SK-N-SH (cell line): ENCODE data around the gene NCAPH2.

Source experiments
- CTCF ChIP-seq: fragments of 200-600 bp; sonication (generic); IDR thresholded peaks from 2 replicates; pipeline ENCODE4 v1.6.1; 2017; ENCODE audit warnings: antibody characterized with exemption, mild to moderate bottlenecking, moderate library complexity
- NFIC ChIP-seq: IDR thresholded peaks from 2 replicates; pipeline ENCODE4 v1.4.0; 2012; ENCODE audit warnings: borderline replicate concordance
- POLR2AphosphoS5 ChIP-seq: IDR thresholded peaks from 2 replicates; pipeline ENCODE4 v1.6.1; 2012; ENCODE audit warnings: low read depth, low read length
- REST ChIP-seq: IDR thresholded peaks from 2 replicates; pipeline ENCODE4 v1.6.1; 2012; ENCODE audit warnings: mild to moderate bottlenecking, low read depth, low read length, moderate library complexity
- YY1 ChIP-seq: IDR thresholded peaks from 2 replicates; pipeline ENCODE4 v1.4.0; 2012; ENCODE audit warnings: low read depth, mild to moderate bottlenecking

GRCh38 chr22:50536226-50536625 is 28.2 kb downstream of the NCAPH2 start:
- TF ChIP-seq NFIC: no peak
- no peak for TF ChIP-seq CTCF
- no peak for TF ChIP-seq POLR2AphosphoS5
- no peak for TF ChIP-seq REST
- TF ChIP-seq YY1: no peak
